OCI-LY1 (cell line): ENCODE results near the gene POLD3.

ENCODE experiments used
- H2AFZ ChIP-seq: fragments of 200-600 bp; sonication (generic), shearing (Covaris generic); 2 replicates; pipeline ENCODE4 v1.6.0; 2014; ENCODE audit warnings: antibody characterized with exemption, mild to moderate bottlenecking, low read length
- H3F3A ChIP-seq: fragments of 200-600 bp; sonication (generic), shearing (Covaris generic); 2 replicates; pipeline ENCODE4 v1.6.0; 2014; ENCODE audit warnings: mild to moderate bottlenecking, antibody characterized with exemption, low read length, moderate library complexity; ENCODE audit not compliant: insufficient read depth
- H3K27ac ChIP-seq: fragments of 200-600 bp; sonication (generic); 2 replicates; pipeline ENCODE4 v1.5.1; 2014; ENCODE audit warnings: low read length, mixed run types, mild to moderate bottlenecking, low read depth; ENCODE audit not compliant: poor library complexity, severe bottlenecking
- H3K27me3 ChIP-seq: fragments of 200-600 bp; sonication (generic); 2 replicates; pipeline ENCODE4 v1.6.0; 2014; ENCODE audit warnings: antibody characterized with exemption, mild to moderate bottlenecking, low read length, moderate library complexity; ENCODE audit not compliant: insufficient read depth
- H3K36me3 ChIP-seq: fragments of 200-600 bp; sonication (generic); 2 replicates; pipeline ENCODE4 v1.6.1; 2014; ENCODE audit warnings: mild to moderate bottlenecking, antibody characterized with exemption, low read length, moderate library complexity, mixed read lengths; ENCODE audit not compliant: insufficient read depth
- H3K4me1 ChIP-seq: fragments of 200-600 bp; sonication (generic); 2 replicates; pipeline ENCODE4 v1.5.1; 2014; ENCODE audit warnings: mild to moderate bottlenecking, low read length, moderate library complexity; ENCODE audit not compliant: insufficient read depth, severe bottlenecking
- H3K4me2 ChIP-seq: fragments of 200-600 bp; sonication (generic), shearing (Covaris generic); 2 replicates; pipeline ENCODE4 v1.6.1; 2014; ENCODE audit warnings: low read length
- H3K4me3 ChIP-seq: fragments of 200-600 bp; sonication (generic); 2 replicates; pipeline ENCODE4 v1.5.1; 2014; ENCODE audit warnings: low read length, low read depth, mild to moderate bottlenecking, mixed read lengths; ENCODE audit not compliant: poor library complexity, severe bottlenecking
- H3K79me2 ChIP-seq: fragments of 200-600 bp; shearing (Covaris generic); 2 replicates; pipeline ENCODE4 v1.6.1; 2016; ENCODE audit warnings: mixed run types, low read length, mixed read lengths; ENCODE audit not compliant: insufficient read depth
- H3K9ac ChIP-seq: fragments of 200-600 bp; sonication (generic), shearing (Covaris generic); 2 replicates; pipeline ENCODE4 v1.6.1; 2014; ENCODE audit warnings: mild to moderate bottlenecking, low read length, mixed read lengths
- H3K9me2 ChIP-seq: fragments of 200-600 bp; sonication (generic), shearing (Covaris generic); 2 replicates; pipeline ENCODE4 v1.6.1; 2014; ENCODE audit warnings: low read depth, mild to moderate bottlenecking, low read length, mixed read lengths
- H3K9me3 ChIP-seq: fragments of 200-600 bp; shearing (Covaris generic); 2 replicates; pipeline ENCODE4 v1.6.1; 2014; ENCODE audit warnings: low read length, mixed read lengths
- H4K20me1 ChIP-seq: fragments of 200-600 bp; sonication (generic), shearing (Covaris generic); 2 replicates; pipeline ENCODE4 v1.6.0; 2016; ENCODE audit warnings: mild to moderate bottlenecking, low read length; ENCODE audit not compliant: insufficient read depth
- CTCF ChIP-seq: fragments of 200-600 bp; sonication (generic), shearing (Covaris generic); IDR thresholded peaks from 2 replicates; pipeline ENCODE4 v1.5.1; 2017; ENCODE audit warnings: mild to moderate bottlenecking, antibody characterized with exemption, low read length, moderate library complexity, mixed read lengths
- EZH2 ChIP-seq: fragments of 200-600 bp; sonication (generic), shearing (Covaris generic); IDR thresholded peaks from 2 replicates; pipeline ENCODE4 v1.8.0; 2017; ENCODE audit warnings: borderline replicate concordance, mixed run types, mild to moderate bottlenecking, antibody characterized with exemption, low read length, moderate library complexity, mixed read lengths

POLD3 gene

GRCh38 chr11:74663315-74663714, 70.9 kb downstream of the POLD3 start:
- Histone ChIP-seq H3K27ac (no peak overlapping the region), H2AFZ (no peak overlapping the region), H3K9me2 (no peaks in the 10 kb centered on the region), H3K9ac (no peak overlapping the region), H3K79me2 (no peaks in the 10 kb centered on the region), H3K4me2 (no peak overlapping the region), H3F3A (no peaks in the 10 kb centered on the region), H3K36me3 (no peaks in the 10 kb centered on the region), H3K4me3 (no peak overlapping the region), H3K4me1 (no peaks in the 10 kb centered on the region), H4K20me1 (no peaks in the 10 kb centered on the region), H3K9me3 (no peaks in the 10 kb centered on the region), H3K27me3 (no peaks in the 10 kb centered on the region)
- TF ChIP-seq EZH2 (no peak), CTCF (no peak)

DNA sequence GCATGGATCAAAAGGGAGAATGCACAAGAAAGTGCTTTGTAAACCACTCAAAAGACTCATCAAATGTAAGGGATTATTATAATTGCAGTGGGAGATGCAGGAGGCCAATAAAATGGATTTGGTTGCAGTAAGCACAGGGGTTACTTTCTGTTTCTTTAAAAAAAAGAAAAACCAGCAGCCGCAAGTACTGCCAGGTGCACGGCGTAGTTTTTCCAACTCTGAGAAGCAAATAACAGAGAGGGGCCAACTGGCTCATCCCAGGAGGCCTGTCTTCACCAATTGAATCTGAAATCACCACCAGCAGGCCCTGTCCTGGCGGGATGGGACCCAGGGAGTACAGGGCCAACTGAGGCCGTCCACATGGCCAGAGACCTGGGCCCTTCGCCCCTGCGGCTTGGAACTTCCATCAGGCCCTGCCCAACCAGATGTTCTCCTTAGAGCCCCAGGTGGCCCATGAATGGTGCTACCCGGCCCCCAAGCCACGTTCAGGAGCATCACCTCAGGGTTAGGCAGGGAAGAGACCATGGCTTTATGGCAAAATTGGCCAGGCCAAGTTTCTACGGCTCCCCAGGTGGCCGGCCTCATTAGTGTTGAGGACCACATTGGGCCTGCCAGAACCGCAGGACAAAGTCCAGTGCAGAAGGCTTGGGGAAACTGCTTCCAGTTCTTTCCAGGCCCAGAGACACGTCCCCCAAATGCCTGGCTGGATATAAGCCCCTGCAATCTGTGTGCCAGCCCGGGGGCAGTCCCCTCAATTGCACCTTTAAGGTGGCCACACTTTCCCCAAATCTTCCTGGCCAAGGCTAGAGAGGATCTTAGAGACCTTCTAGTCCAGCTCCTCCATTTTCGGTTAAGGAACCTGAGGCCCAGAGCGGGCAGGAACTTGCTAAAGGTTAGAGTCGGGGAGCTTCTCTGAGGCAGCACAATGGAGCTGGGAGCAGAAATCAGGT, 77.1 kb downstream of the POLD3 start:
- H2AFZ ChIP-seq = no peak overlapping the region
- no peaks in the 10 kb centered on the region for H3F3A ChIP-seq
- H3K27me3 ChIP-seq = no peaks in the 10 kb centered on the region
- H3K79me2 ChIP-seq = no peaks in the 10 kb centered on the region
- H3K4me2 ChIP-seq = no peak overlapping the region
- no peaks in the 10 kb centered on the region for H4K20me1 ChIP-seq
- H3K27ac ChIP-seq = no peak overlapping the region
- H3K9me3 ChIP-seq = no peaks in the 10 kb centered on the region
- TF ChIP-seq CTCF = no peak
- no peak for TF ChIP-seq EZH2
- no peaks in the 10 kb centered on the region for H3K9me2 ChIP-seq
- no peaks in the 10 kb centered on the region for H3K36me3 ChIP-seq
- H3K4me3 ChIP-seq = no peak overlapping the region
- H3K4me1 ChIP-seq = no peaks in the 10 kb centered on the region
- no peak overlapping the region for H3K9ac ChIP-seq

GRCh38 chr11:74670171-74670570, 77.8 kb downstream of the POLD3 start:
- no peak overlapping the region for H3K4me2 ChIP-seq
- no peak overlapping the region for H2AFZ ChIP-seq
- TF ChIP-seq CTCF (no peak), EZH2 (no peak)
- H3K9ac ChIP-seq = no peak overlapping the region
- no peaks in the 10 kb centered on the region for H3K79me2 ChIP-seq
- H3K36me3 ChIP-seq = no peaks in the 10 kb centered on the region
- H4K20me1 ChIP-seq = no peaks in the 10 kb centered on the region
- H3K9me2 ChIP-seq = no peaks in the 10 kb centered on the region
- H3K27ac ChIP-seq = no peak overlapping the region
- H3K4me3 ChIP-seq = no peak overlapping the region
- H3K9me3 ChIP-seq = no peaks in the 10 kb centered on the region
- no peaks in the 10 kb centered on the region for H3F3A ChIP-seq
- H3K4me1 ChIP-seq = no peaks in the 10 kb centered on the region
- no peaks in the 10 kb centered on the region for H3K27me3 ChIP-seq
